IPS-18a (cell line): ENCODE data around the gene TEX11.
"Not testable (repeated sequence)": the region's sequence is repeated elsewhere in the genome, so short reads cannot be mapped to it uniquely, and the experiment has no call there.

Experiments used
- H3K27ac ChIP-seq: one replicate; pipeline ENCODE4 v1.5.1; 2013; ENCODE audit warnings: low read length
- H3K27me3 ChIP-seq: one replicate; pipeline ENCODE4 v1.6.1; 2013; ENCODE audit warnings: mild to moderate bottlenecking, low read length; ENCODE audit not compliant: control insufficient read depth, insufficient read depth
- H3K36me3 ChIP-seq: one replicate; pipeline ENCODE4 v1.6.1; 2013; ENCODE audit warnings: low read depth, low read length; ENCODE audit not compliant: control insufficient read depth
- H3K4me1 ChIP-seq: one replicate; pipeline ENCODE4 v1.6.1; 2013; ENCODE audit warnings: low read depth, low read length; ENCODE audit not compliant: control insufficient read depth
- H3K4me3 ChIP-seq: one replicate; pipeline ENCODE4 v1.5.1; 2013; ENCODE audit warnings: low read length
- H3K9ac ChIP-seq: one replicate; pipeline ENCODE4 v1.6.1; 2013; ENCODE audit warnings: mild to moderate bottlenecking, low read length, moderate library complexity
- H3K9me3 ChIP-seq: one replicate; pipeline ENCODE4 v1.6.1; 2013; ENCODE audit warnings: low read depth, low read length; ENCODE audit not compliant: control insufficient read depth

Gene TEX11

GRCh38 chrX:70844081-70844480 is 64.4 kb downstream of the TEX11 start:
- H3K9ac ChIP-seq, H3K27me3 ChIP-seq, H3K27ac ChIP-seq, H3K4me1 ChIP-seq, H3K9me3 ChIP-seq, H3K4me3 ChIP-seq, H3K36me3 ChIP-seq: not testable (repeated sequence)

- not testable (repeated sequence) for H3K9me3 ChIP-seq, H3K27ac ChIP-seq, H3K9ac ChIP-seq, H3K4me1 ChIP-seq, H3K27me3 ChIP-seq, H3K36me3 ChIP-seq, H3K4me3 ChIP-seq
These were observed 64.9 kb downstream of the TEX11 start for GRCh38 chrX:70843620-70844019.

- Histone ChIP-seq H3K36me3 (no peaks in the 10 kb centered on the region), H3K9ac (no peak overlapping the region), H3K27me3 (no peaks in the 10 kb centered on the region), H3K4me1 (no peaks in the 10 kb centered on the region), H3K27ac (no peak overlapping the region), H3K9me3 (peaks cover 16% of the 10 kb centered on the region), H3K4me3 (no peak overlapping the region)
These were observed 73.9 kb downstream of the TEX11 start for GRCh38 chrX:70834589-70834988.

GRCh38 chrX:70826715-70827114 is 81.8 kb downstream of the TEX11 start:
- Histone ChIP-seq H3K4me1 (no peaks in the 10 kb centered on the region), H3K27ac (no peak overlapping the region), H3K9me3 (peaks cover 2% of the 10 kb centered on the region), H3K36me3 (no peaks in the 10 kb centered on the region), H3K4me3 (no peak overlapping the region), H3K9ac (no peak overlapping the region), H3K27me3 (no peaks in the 10 kb centered on the region)

GRCh38 chrX:70825366-70825765 is 83.1 kb downstream of the TEX11 start:
- Histone ChIP-seq H3K36me3 (no peaks in the 10 kb centered on the region), H3K4me1 (no peaks in the 10 kb centered on the region), H3K27me3 (no peaks in the 10 kb centered on the region), H3K27ac (no peak overlapping the region), H3K4me3 (no peak overlapping the region), H3K9ac (no peak overlapping the region), H3K9me3 (peaks cover 2% of the 10 kb centered on the region)

- no peaks in the 10 kb centered on the region for H3K9me3 ChIP-seq
- no peak overlapping the region for H3K4me3 ChIP-seq
- no peaks in the 10 kb centered on the region for H3K4me1 ChIP-seq
- no peak overlapping the region for H3K27ac ChIP-seq
- H3K9ac ChIP-seq, result no peak overlapping the region
- no peaks in the 10 kb centered on the region for H3K27me3 ChIP-seq
- no peaks in the 10 kb centered on the region for H3K36me3 ChIP-seq
These were observed 99.3 kb downstream of the TEX11 start for GRCh38 chrX:70808942-70809940.

- Histone ChIP-seq H3K9me3 (peaks cover under 1% of the 10 kb centered on the region), H3K27me3 (no peaks in the 10 kb centered on the region), H3K27ac (no peak overlapping the region), H3K9ac (no peak overlapping the region), H3K36me3 (no peaks in the 10 kb centered on the region), H3K4me3 (no peak overlapping the region), H3K4me1 (no peaks in the 10 kb centered on the region)
These were observed 102.4 kb downstream of the TEX11 start for GRCh38 chrX:70806081-70806480.

- not testable (repeated sequence) for H3K27me3 ChIP-seq, H3K27ac ChIP-seq, H3K4me1 ChIP-seq, H3K4me3 ChIP-seq, H3K36me3 ChIP-seq, H3K9ac ChIP-seq
- peaks cover 14% of the 10 kb centered on the region for H3K9me3 ChIP-seq
These were observed 111.8 kb downstream of the TEX11 start for GRCh38 chrX:70796742-70797141.

GRCh38 chrX:70774223-70774622 is 134.3 kb downstream of the TEX11 start:
- Histone ChIP-seq H3K9me3 (peaks cover 16% of the 10 kb centered on the region), H3K9ac (no peak overlapping the region), H3K36me3 (no peaks in the 10 kb centered on the region), H3K4me1 (no peaks in the 10 kb centered on the region), H3K27me3 (no peaks in the 10 kb centered on the region), H3K27ac (no peak overlapping the region), H3K4me3 (no peak overlapping the region)

GRCh38 chrX:70769659-70770227 is 138.8 kb downstream of the TEX11 start:
- H3K27ac ChIP-seq, result no peak overlapping the region
- H3K9ac ChIP-seq, result no peak overlapping the region
- no peak overlapping the region for H3K4me3 ChIP-seq
- H3K27me3 ChIP-seq, result no peaks in the 10 kb centered on the region
- no peaks in the 10 kb centered on the region for H3K36me3 ChIP-seq
- H3K4me1 ChIP-seq, result no peaks in the 10 kb centered on the region
- H3K9me3 ChIP-seq, result peaks cover 10% of the 10 kb centered on the region

- H3K27me3 ChIP-seq, result no peaks in the 10 kb centered on the region
- H3K4me3 ChIP-seq, result no peak overlapping the region
- no peaks in the 10 kb centered on the region for H3K36me3 ChIP-seq
- H3K9ac ChIP-seq, result no peak overlapping the region
- H3K27ac ChIP-seq, result no peak overlapping the region
- H3K9me3 ChIP-seq, result no peaks in the 10 kb centered on the region
- H3K4me1 ChIP-seq, result no peaks in the 10 kb centered on the region
These were observed 146.2 kb downstream of the TEX11 start for GRCh38 chrX:70762285-70762684.

- H3K4me1 ChIP-seq, result no peaks in the 10 kb centered on the region
These were observed 152.7 kb downstream of the TEX11 start for GRCh38 chrX:70755850-70756249.

More at GRCh38 chrX:70755850-70756249, 152.7 kb downstream of the TEX11 start:
- H3K27me3 ChIP-seq, result no peaks in the 10 kb centered on the region
- H3K36me3 ChIP-seq, result no peaks in the 10 kb centered on the region
- no peak overlapping the region for H3K4me3 ChIP-seq
- no peak overlapping the region for H3K9ac ChIP-seq
- H3K27ac ChIP-seq, result no peak overlapping the region
- peaks cover 9% of the 10 kb centered on the region for H3K9me3 ChIP-seq
